ENCODE data around the gene EMB.

DNA sequence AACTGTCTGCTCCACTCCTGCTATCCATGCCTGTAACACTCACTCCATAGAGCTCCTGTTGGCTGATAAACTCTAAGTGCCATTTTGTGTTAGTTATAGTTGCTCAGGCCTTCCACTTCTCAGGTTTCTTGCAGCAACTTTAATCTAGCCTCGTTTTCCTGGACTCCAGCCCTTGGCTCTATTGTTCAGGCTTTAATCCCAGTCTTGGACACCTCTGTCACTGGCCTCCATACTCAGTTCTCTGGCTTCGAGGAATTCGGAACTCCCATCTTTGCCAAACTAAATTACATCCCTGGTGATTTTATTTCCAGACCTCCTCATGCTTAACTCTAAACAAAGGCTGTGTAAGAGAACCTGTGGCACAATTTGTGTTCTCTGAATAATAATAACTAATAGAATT is 39.8 kb downstream of the EMB start:
- TF ChIP-seq, protein P1, sequence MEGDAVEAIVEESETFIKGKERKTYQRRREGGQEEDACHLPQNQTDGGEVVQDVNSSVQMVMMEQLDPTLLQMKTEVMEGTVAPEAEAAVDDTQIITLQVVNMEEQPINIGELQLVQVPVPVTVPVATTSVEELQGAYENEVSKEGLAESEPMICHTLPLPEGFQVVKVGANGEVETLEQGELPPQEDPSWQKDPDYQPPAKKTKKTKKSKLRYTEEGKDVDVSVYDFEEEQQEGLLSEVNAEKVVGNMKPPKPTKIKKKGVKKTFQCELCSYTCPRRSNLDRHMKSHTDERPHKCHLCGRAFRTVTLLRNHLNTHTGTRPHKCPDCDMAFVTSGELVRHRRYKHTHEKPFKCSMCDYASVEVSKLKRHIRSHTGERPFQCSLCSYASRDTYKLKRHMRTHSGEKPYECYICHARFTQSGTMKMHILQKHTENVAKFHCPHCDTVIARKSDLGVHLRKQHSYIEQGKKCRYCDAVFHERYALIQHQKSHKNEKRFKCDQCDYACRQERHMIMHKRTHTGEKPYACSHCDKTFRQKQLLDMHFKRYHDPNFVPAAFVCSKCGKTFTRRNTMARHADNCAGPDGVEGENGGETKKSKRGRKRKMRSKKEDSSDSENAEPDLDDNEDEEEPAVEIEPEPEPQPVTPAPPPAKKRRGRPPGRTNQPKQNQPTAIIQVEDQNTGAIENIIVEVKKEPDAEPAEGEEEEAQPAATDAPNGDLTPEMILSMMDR (IDR thresholded peaks at IDR 0.05) = no peak
- no peak for TF ChIP-seq POLR2A (IDR thresholded peaks at IDR 0.05)
